GM23338 (cell line): ENCODE data around the gene TCP11L2. TPM values are rescaled to one million over a fixed set of nuclear protein-coding genes. Genes with fewer than 3 reads are reported as not detected.

Experiments used
- ATAC-seq: fragments of 200-7000 bp; cut with Tn5 transposase; 3 replicates; pipeline ENCODE4 v1.9.1; 2020
- DNase-seq: peaks from one replicate; pipeline ENCODE4 v3.0.0-alpha.2; 2015; ENCODE audit warnings: low spot score
- H2AFZ ChIP-seq: fragments of 200-600 bp; sonication (generic); 2 replicates; pipeline ENCODE4 v1.8.0; 2016; ENCODE audit warnings: antibody characterized with exemption, mild to moderate bottlenecking, moderate library complexity
- H3F3A ChIP-seq: fragments of 200-600 bp; sonication (generic); replicated peaks from 2 replicates; pipeline ENCODE4 v1.8.0; 2017; ENCODE audit warnings: antibody characterized with exemption, mixed run types, low read depth
- H3K27ac ChIP-seq: fragments of 200-600 bp; sonication (generic); 2 replicates; pipeline ENCODE4 v1.6.1; 2016; ENCODE audit warnings: low read depth
- H3K27me3 ChIP-seq: fragments of 200-600 bp; sonication (generic); 2 replicates; pipeline ENCODE4 v1.8.0; 2016; ENCODE audit warnings: mild to moderate bottlenecking, mixed run types, moderate library complexity; ENCODE audit not compliant: insufficient read depth
- H3K36me3 ChIP-seq: fragments of 200-600 bp; sonication (generic); 2 replicates; pipeline ENCODE4 v1.8.0; 2016; ENCODE audit warnings: mild to moderate bottlenecking; ENCODE audit not compliant: insufficient read depth
- H3K4me1 ChIP-seq: fragments of 200-600 bp; sonication (generic); 2 replicates; pipeline ENCODE4 v1.8.0; 2016; ENCODE audit warnings: mild to moderate bottlenecking, moderate library complexity; ENCODE audit not compliant: insufficient read depth
- H3K4me2 ChIP-seq: fragments of 200-600 bp; sonication (generic); 2 replicates; pipeline ENCODE4 v1.7.1; 2017; ENCODE audit warnings: mixed run types
- H3K4me3 ChIP-seq: fragments of 200-600 bp; sonication (generic); 2 replicates; pipeline ENCODE4 v1.6.1; 2016; ENCODE audit warnings: mixed run types
- H3K79me2 ChIP-seq: fragments of 200-600 bp; sonication (generic); replicated peaks from 2 replicates; pipeline ENCODE4 v1.8.0; 2017; ENCODE audit warnings: mild to moderate bottlenecking; ENCODE audit not compliant: insufficient read depth
- H3K9me2 ChIP-seq: fragments of 200-600 bp; sonication (generic); 2 replicates; pipeline ENCODE4 v1.8.0; 2017; ENCODE audit not compliant: insufficient read depth
- H4K20me1 ChIP-seq: fragments of 200-600 bp; sonication (generic); replicated peaks from 2 replicates; pipeline ENCODE4 v1.8.0; 2017; ENCODE audit warnings: mild to moderate bottlenecking; ENCODE audit not compliant: insufficient read depth
- H3K27ac Mint-ChIP-seq: 2 replicates; pipeline ENCODE4 v1.8.0; 2020; ENCODE audit warnings: inconsistent platforms, mild to moderate bottlenecking, moderate library complexity, mixed read lengths
- H3K27me3 Mint-ChIP-seq: 3 replicates; pipeline ENCODE4 v1.8.0; 2022; ENCODE audit warnings: low read depth, mild to moderate bottlenecking, moderate library complexity, mixed read lengths, inconsistent platforms; ENCODE audit not compliant: insufficient read depth, poor library complexity
- H3K36me3 Mint-ChIP-seq: 3 replicates; pipeline ENCODE4 v1.8.0; 2021; ENCODE audit warnings: low read depth, mild to moderate bottlenecking, inconsistent platforms, moderate library complexity, mixed read lengths
- H3K4me1 Mint-ChIP-seq: 3 replicates; pipeline ENCODE4 v1.8.0; 2020; ENCODE audit warnings: mild to moderate bottlenecking, inconsistent platforms, mixed read lengths
- H3K4me3 Mint-ChIP-seq: 3 replicates; pipeline ENCODE4 v1.8.0; 2021; ENCODE audit warnings: moderate library complexity, mild to moderate bottlenecking, inconsistent platforms, mixed read lengths
- H3K9me3 Mint-ChIP-seq: 3 replicates; pipeline ENCODE4 v1.8.0; 2020; ENCODE audit warnings: moderate library complexity, mild to moderate bottlenecking, inconsistent platforms, mixed read lengths
- CREB1 ChIP-seq: fragments of 250-450 bp; sonication (Bioruptor Pico); IDR thresholded peaks from 2 replicates; pipeline ENCODE4 v1.5.0; 2020; ENCODE audit warnings: low read depth, mild to moderate bottlenecking, moderate library complexity
- CTCF ChIP-seq, 2 experiments: fragments of 200-600 bp in 1 of 2; sonication (generic) in 1 of 2; conservative IDR thresholded peaks; 2 replicates each; pipeline versions ENCODE4 v1.5.1 to v1.6.1; 2016 to 2017; ENCODE audit warnings: antibody characterized with exemption in 2 of 2, low read depth in 2 of 2, mild to moderate bottlenecking in 2 of 2, moderate library complexity in 1 of 2
- EZH2 ChIP-seq: fragments of 200-600 bp; sonication (generic); IDR thresholded peaks from one replicate; pipeline ENCODE4 v1.8.0; 2017; ENCODE audit warnings: antibody characterized with exemption, mild to moderate bottlenecking, low read depth; ENCODE audit not compliant: unreplicated experiment
- EZH2phosphoT487 ChIP-seq: fragments of 200-600 bp; sonication (generic); IDR thresholded peaks from one replicate; pipeline ENCODE4 v1.8.1; 2018; ENCODE audit warnings: antibody characterized with exemption; ENCODE audit not compliant: unreplicated experiment
- JUNB ChIP-seq: IDR thresholded peaks from one replicate; pipeline ENCODE4 v1.6.1; 2016; ENCODE audit warnings: antibody characterized with exemption; ENCODE audit not compliant: unreplicated experiment
- NANOG ChIP-seq: IDR thresholded peaks from 2 replicates; pipeline ENCODE4 v1.6.1; 2016; ENCODE audit warnings: antibody characterized with exemption, borderline replicate concordance
- POLR2AphosphoS5 ChIP-seq: IDR thresholded peaks from 2 replicates; pipeline ENCODE4 v1.6.1; 2016; ENCODE audit warnings: antibody characterized with exemption, low read depth
- REST ChIP-seq: IDR thresholded peaks from one replicate; pipeline ENCODE4 v1.6.1; 2018; ENCODE audit warnings: antibody characterized with exemption; ENCODE audit not compliant: unreplicated experiment
- ZNF114 ChIP-seq: fragments of 250-450 bp; sonication (Bioruptor Pico); IDR thresholded peaks from 2 replicates; pipeline ENCODE4 v1.5.0; 2020; ENCODE audit warnings: mild to moderate bottlenecking, moderate library complexity
- ZNF331 ChIP-seq: fragments of 250-450 bp; sonication (Bioruptor Pico); IDR thresholded peaks from 2 replicates; pipeline ENCODE4 v1.5.0; 2020; ENCODE audit warnings: low read depth, mild to moderate bottlenecking, moderate library complexity
- polyA plus RNA-seq: library from polyadenylated mRNA; unstranded; fragments of >200 nt; fragmentation: Nextera tagmentation; extraction: Ambion mirVana; gene quantifications from 2 replicates; pipeline ENCODE4 v1.2.1, GENCODE V29; 2016
- total RNA-seq: library from RNA; depleted of rRNA; stranded (reverse); fragments of >200 nt; shearing (Covaris generic); gene quantifications from 2 replicates; pipeline ENCODE4 v1.2.3, GENCODE V29; 2014

Gene TCP11L2
- total and polyA plus RNA-seq, 2 experiments from 2014 or later, result 1.4 to 4.4 TPM

GRCh38 chr12:106317406-106318082 lies 15.0 kb downstream of the TCP11L2 start (continued):
- TF ChIP-seq JUNB, result no peak
- TF ChIP-seq EZH2phosphoT487, result no peak
- no peak for TF ChIP-seq REST

- Histone ChIP-seq H3K27me3 (no peaks in the 10 kb centered on the region), H3K27ac (no peak overlapping the region), H3K4me2 (no peak overlapping the region), H4K20me1 (no peaks in the 10 kb centered on the region), H3K9me2 (no peaks in the 10 kb centered on the region), H3K36me3 (no peaks in the 10 kb centered on the region), H3K79me2 (no peaks in the 10 kb centered on the region), H3F3A (no peaks in the 10 kb centered on the region), H2AFZ (no peak overlapping the region), H3K4me1 (no peaks in the 10 kb centered on the region), H3K4me3 (no peak overlapping the region)
- Mint-ChIP-seq H3K4me3 (no peak overlapping the region), H3K4me1 (no peaks in the 10 kb centered on the region), H3K27ac (no peak overlapping the region), H3K27me3 (peaks cover 14% of the 10 kb centered on the region), H3K9me3 (no peaks in the 10 kb centered on the region; the same call in 2 of the 3 replicates), H3K36me3 (no peaks in the 10 kb centered on the region)
- ATAC-seq (no peak), DNase-seq (no peak)
- no peak for TF ChIP-seq NANOG
- no peak for TF ChIP-seq CREB1
- no peak for TF ChIP-seq EZH2
- no peak for TF ChIP-seq JUNB
- TF ChIP-seq EZH2phosphoT487, result no peak
- TF ChIP-seq CTCF (conservative IDR thresholded peaks at IDR 0.05; ENCODE audit: low read depth in 2 of 2), result no peak
- TF ChIP-seq ZNF114, result no peak
- no peak for TF ChIP-seq REST
- no peak for TF ChIP-seq ZNF331 (CRISPR knock-in tag)
- TF ChIP-seq POLR2AphosphoS5, result no peak
Observed at GRCh38 chr12:106321139-106321850, 18.8 kb downstream of the TCP11L2 start.
